GM12864 (cell line): ENCODE data around the gene HEY2.

Experiments
- DNase-seq: peaks from one replicate; pipeline ENCODE4 v3.0.0-alpha.2; 2011; ENCODE audit warnings: low read depth
- H3K4me3 ChIP-seq: 2 replicates; pipeline ENCODE4 v1.5.1; 2011; ENCODE audit warnings: mild to moderate bottlenecking, low read depth, low read length, control low read depth
- CTCF ChIP-seq: IDR thresholded peaks from 2 replicates; pipeline ENCODE4 v1.5.1; 2011; ENCODE audit warnings: low read depth, mild to moderate bottlenecking, moderate library complexity, low read length, control low read depth, inconsistent platforms; ENCODE audit errors: missing control alignments

HEY2 gene

GRCh38 chr6:125748406-125749172 lies 843 bp upstream of the HEY2 start:
- DNase-seq, result no peak
- TF ChIP-seq CTCF, result no peak
- H3K4me3 ChIP-seq, result peak overlapping the region; percentile 78

DNA sequence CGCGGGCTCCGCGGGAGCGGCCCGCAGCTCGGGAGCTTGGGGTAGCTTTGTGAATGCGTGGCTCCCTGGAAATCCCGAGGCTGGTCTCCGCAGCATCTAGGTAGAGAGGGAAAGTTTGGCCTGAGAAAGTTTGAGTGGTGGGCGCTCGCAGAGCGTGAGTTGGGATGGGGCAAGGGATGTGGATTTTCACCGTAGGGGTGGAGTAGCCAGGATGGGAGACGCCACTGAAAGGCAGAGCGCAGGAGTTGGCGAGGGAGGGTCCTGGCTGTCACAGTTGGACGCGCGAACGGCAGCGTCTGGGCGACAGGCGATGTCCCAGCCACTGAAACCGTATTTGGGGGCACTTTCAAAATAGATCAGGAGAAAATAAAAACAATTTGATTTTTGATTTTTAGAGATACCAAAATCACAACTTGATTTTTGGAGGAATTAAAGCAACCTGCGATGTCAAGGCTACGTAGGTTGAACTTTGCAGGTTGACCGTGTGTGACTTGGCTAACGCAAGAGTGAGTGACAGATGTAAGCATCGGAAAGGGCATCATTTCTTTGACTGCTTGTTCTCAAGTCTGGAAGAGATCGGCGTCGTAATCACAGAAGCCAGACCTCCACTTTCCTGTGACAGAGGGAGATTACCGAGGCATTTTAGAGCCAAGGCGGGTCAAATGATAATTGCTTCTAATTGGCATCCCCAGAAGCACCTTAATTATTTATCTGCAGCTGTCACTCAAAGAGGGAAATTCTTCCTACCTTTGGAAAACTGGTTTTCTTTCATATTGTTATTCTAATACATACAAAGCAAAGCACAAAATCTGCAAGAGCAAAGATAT lies 646 bp downstream of the HEY2 start:
- H3K4me3 ChIP-seq, result peak overlapping the region; percentile 78
- TF ChIP-seq CTCF, result no peak
- no peak for DNase-seq

- TF ChIP-seq CTCF, result no peak
- DNase-seq, result no peak
- no peak overlapping the region for H3K4me3 ChIP-seq
These were observed 1.4 kb downstream of the HEY2 start for GRCh38 chr6:125750692-125751333.

DNA sequence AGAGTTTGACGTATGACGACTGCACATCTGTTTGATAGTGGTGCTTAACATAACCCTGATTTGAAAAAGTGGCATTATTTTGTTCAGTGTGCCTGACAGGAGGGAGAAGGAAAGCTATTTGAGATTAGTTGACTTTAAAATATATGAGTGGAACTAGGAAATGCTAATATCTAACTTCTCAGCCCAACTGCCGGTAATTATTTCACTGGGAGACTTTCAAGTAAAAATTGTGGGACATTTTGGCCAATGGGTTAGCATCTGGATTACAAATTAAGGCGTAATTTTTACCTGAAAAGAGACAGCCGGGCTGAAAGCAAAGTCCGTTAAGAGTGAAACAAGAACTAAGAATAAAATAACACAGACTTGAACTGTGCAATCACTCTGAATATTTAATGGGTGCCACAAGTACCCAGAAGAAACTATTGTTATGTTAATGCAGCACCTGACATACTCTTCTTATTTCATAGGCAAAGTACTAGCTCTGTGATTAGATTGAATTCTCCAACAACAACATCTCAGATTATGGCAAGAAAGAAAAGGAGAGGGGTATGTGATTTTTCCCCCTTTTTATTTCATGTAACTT lies 2.0 kb downstream of the HEY2 start:
- no peak overlapping the region for H3K4me3 ChIP-seq
- no peak for DNase-seq
- no peak for TF ChIP-seq CTCF

- no peak overlapping the region for H3K4me3 ChIP-seq
- DNase-seq, result no peak
- TF ChIP-seq CTCF, result no peak
These were observed 3.3 kb downstream of the HEY2 start for GRCh38 chr6:125752773-125753172.

GRCh38 chr6:125753218-125753936 lies 3.9 kb downstream of the HEY2 start:
- no peak overlapping the region for H3K4me3 ChIP-seq
- no peak for DNase-seq
- TF ChIP-seq CTCF, result peak; percentile 19
